HT1080 (cell line): ENCODE measurements around the gene BRICD5. TPM values are rescaled to one million over a fixed set of nuclear protein-coding genes. Genes with fewer than 3 reads are reported as not detected.

Source experiments
- DNase-seq: peaks from one replicate; pipeline ENCODE4 v3.0.0-alpha.2; 2015; ENCODE audit warnings: low read depth
- total RNA-seq: library from RNA; depleted of rRNA; stranded (reverse); fragments of >200 nt; shearing (Covaris generic); gene quantifications from 2 replicates; pipeline ENCODE4 v1.2.3, GENCODE V29; 2014

Gene BRICD5
- total RNA-seq, 1 experiment from 2014 or later, result 2.0 TPM

GRCh38 chr16:2181952-2182351 is 28.7 kb downstream of the BRICD5 start:
- no peak for DNase-seq

GRCh38 chr16:2180962-2181923 is 29.4 kb downstream of the BRICD5 start:
- no peak for DNase-seq

DNA sequence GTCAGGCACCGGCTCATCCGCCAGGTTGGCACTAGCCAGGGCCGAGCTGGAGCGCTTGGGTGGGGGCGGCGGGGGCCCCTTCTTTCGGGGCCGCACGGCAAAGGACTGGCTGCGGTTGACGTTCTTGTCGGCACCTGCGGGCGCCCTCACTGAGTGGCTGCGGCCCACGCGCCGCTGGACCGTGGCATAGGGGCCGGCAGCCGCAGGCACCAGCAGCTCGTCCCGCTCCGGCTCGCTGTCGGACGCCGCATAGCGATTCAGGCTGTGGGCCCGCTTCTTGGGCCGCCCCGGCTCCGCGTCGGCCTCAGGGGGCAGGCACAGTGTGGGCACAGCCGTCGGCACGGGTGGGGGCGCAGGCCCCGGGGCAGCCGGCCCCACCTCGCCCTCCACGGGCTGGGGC is 30.2 kb downstream of the BRICD5 start:
- DNase-seq, result no peak

- DNase-seq, result no peak
These were observed 31.1 kb downstream of the BRICD5 start for GRCh38 chr16:2179576-2179975.

DNA sequence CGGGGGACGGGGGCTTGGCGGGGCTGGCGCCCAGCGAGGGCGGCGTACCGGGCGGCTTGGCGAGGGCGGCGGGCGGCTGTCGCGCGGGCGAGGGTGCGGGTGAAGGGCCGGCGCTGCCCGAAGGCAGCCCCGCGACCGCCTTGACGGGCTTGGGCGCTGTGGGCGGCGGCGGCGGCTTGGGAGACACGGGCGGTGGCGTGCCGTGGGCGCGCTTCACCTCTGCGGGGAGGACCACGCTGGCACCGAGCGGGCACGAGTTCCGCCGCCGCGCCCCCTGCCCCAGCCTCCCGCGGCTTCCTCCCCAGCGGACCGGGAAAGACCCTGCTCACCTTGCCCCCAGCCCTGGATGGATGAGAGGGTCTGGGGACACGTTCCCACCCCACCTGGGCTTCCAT is 31.6 kb downstream of the BRICD5 start:
- DNase-seq, result no peak

DNA sequence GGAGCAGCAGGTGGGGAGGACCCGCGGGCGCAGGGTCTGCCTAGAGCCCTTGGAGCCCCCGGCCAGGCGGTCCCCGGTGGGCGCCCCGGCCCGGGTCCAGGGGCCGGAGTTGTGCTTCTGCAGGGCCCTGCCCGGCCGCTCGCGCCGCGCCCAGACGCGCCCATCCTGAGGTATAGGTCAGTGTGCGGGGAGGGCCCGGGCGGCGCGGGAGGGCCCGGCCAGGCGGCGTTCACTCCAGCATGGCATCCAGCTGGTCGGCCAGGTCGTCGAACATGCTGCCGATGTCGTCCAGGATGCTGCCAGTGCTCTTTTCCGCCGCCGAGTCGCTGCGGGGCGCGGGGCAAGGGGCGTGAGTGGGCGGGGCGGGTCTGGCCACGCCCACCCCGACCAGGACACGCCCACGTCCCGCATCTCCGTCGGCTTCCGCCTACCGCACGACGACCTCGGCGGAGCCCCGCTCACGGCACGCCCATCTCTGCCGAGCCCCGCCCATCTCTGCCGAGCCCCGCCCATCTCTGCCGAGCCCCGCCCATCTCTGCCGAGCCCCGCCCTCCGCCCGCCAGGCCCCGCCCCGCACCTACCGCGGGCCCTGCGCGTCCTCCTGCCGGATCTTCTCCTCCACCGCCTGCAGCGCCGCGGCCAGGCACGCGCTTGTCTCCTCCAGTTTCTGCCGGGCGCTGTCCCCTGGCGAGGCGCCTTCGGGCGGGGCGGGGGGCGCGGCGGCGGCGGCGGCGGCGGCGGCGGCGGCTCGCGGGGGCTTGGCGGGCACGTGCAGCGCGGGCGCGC is 32.1 kb downstream of the BRICD5 start:
- DNase-seq, result no peak

- DNase-seq, result no peak
These were observed 33.1 kb downstream of the BRICD5 start for GRCh38 chr16:2177561-2177960.

DNA sequence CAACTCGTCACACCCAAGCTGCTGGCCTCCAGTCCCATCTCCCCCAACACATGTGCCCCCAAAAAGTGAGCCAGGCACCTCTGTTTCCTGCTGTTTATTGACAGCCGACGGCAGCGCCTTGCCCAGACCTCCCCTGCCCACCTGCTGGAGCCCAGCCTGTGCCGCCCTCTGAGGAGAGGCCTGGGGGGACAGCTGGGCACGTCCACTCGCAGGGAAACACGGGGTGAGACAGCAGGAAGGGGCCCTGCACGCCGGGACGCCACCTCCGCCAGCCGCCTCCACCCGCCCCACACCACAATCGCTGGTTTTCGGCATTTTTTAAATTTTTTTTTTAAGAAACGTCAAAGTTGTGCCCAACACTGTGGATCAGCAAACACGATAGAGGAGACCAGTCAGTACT is 33.6 kb downstream of the BRICD5 start:
- no peak for DNase-seq

DNA sequence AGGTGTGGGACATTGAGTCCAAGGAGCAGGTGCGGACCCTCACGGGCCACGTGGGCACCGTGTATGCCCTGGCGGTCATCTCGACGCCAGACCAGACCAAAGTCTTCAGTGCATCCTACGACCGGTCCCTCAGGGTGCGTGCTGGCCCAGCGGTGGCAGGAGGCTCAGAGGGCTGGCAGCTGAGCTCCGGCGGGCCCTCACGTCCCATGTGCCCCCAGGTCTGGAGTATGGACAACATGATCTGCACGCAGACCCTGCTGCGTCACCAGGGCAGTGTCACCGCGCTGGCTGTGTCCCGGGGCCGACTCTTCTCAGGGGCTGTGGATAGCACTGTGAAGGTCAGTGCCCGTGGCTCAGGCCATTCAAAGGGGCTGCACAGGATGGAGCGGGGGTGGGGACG is 34.6 kb downstream of the BRICD5 start:
- DNase-seq, result no peak

DNA sequence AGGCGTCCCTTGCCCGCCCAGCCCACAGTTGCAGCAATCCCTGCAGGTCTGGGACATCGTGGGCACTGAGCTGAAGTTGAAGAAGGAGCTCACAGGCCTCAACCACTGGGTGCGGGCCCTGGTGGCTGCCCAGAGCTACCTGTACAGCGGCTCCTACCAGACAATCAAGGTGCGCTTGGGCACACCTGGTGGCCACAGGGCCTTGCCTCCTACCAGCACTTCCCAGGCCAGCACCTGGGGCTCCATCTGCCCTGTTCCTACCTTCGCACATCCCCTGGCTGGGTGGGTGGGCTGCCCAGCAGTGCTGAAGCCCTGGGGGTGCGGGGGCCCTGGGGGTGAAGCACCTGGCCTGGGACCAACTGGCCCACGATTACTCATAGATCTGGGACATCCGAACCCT is 35.2 kb downstream of the BRICD5 start:
- no peak for DNase-seq

DNA sequence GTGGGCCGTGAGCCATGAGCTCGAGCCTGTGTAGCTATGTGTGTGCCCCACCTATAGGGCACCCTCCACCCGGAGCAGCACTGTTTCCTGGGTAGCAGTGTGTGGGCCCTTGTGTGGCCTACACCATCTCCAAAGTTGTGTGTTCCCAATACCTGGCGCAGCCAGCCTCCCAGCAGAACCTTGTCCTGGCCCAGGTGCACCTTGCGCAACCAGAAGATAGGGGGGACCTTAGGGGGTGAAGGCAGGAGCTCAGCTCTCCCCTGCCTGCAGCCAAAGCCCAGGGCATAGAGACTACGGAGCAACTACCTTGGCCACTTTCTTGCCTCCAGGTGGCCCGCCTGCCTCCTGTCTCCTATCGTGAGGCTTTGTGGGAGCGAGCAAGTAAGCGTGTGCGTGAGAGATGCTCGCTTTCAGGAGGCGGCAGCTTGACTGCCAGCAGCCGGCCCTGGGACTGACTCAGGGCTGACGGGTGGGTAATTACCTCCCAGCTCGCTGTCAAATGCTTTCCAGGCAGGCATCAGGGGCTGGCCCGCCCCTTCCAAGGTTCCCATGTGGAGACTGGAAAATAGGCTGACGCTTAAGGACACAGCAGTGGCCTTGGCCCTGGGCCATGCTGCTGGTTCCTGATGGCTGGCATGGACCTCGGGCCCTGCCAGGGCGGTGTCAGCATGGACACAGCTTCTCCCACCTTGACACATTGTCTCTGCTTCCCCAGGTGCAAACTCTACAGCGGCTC is 36.1 kb downstream of the BRICD5 start:
- no peak for DNase-seq

GRCh38 chr16:2173916-2174315 is 36.7 kb downstream of the BRICD5 start:
- DNase-seq, result no peak

DNA sequence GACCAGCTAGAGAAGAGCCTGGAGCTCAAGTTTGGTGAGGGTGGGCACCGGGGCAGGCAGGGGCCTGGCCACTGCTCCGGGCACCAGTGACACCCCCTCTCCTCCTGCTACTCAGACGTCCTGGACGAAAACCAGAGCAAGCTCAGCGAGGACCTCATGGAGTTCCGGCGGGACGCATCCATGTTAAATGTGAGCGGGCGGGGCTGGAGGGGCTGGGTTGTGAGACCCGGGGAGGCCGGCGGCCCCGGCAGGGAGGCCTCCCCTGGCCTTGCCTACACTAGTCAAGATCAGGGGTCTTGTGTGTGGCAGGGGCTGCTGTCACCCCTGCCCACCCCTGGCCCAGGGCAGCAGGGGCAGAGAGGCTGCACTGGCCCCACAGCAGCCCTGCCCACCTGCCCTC is 37.3 kb downstream of the BRICD5 start:
- DNase-seq, result no peak

DNA sequence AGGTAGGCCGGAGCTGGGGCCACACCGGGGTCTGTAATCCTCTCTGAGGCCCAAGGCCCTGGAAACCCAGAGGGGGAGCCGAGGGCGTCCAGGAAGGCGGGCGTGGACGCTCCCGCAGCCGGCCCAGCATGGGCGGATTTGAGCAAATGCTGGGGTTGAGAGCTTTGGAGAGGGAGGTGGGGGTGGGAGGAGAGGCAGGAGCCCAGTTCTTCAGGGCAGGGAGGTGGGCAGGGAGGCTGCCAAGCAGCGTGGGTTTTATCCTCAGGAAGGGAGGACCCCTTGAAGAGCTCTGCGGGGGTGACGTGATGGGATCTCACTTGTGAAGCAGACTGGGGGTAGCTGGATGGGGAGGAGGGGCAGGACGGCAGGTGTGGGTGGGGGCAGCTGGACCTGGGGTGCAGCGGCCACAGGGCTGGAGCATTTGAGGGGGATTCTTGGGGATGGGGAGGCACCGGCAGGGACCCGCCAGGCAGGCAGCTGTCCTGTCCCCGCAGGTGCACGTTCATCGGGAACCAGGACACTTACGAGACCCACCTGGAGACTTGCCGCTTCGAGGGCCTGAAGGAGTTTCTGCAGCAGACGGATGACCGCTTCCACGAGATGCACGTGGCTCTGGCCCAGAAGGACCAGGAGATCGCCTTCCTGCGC is 37.9 kb downstream of the BRICD5 start:
- no peak for DNase-seq

- no peak for DNase-seq
These were observed 39.0 kb downstream of the BRICD5 start for GRCh38 chr16:2171601-2172178.

GRCh38 chr16:2170587-2171435 is 39.9 kb downstream of the BRICD5 start:
- no peak for DNase-seq

GRCh38 chr16:2170080-2170479 is 40.6 kb downstream of the BRICD5 start:
- DNase-seq, result no peak

DNA sequence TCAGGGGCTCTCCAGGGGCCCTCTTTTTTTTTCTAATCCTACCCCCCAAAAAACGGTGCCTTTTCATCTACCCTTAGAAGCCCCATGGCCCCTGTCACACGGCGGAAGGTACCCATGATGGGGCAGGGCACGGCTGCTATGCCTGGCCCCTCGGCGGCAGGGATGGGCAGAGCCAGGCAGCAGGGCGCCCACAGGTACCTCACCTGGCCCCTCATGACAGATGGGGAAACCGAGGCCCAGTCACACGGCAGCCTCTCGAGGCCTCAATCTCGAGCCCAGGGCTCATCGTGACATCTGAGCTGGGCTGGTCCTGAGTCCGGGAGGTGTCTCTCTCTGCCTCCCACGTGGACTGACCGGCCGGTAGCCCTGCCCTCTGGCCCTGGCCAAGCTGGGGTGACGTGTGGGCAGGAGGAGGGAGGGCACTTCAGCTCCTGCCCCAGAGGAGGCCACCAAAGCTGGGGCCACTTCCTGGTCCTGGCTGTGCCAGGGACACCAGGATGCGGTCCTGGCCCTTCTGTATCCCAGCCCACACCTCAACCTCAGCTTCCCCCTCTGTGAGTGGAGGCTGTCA is 43.5 kb downstream of the BRICD5 start:
- no peak for DNase-seq

DNA sequence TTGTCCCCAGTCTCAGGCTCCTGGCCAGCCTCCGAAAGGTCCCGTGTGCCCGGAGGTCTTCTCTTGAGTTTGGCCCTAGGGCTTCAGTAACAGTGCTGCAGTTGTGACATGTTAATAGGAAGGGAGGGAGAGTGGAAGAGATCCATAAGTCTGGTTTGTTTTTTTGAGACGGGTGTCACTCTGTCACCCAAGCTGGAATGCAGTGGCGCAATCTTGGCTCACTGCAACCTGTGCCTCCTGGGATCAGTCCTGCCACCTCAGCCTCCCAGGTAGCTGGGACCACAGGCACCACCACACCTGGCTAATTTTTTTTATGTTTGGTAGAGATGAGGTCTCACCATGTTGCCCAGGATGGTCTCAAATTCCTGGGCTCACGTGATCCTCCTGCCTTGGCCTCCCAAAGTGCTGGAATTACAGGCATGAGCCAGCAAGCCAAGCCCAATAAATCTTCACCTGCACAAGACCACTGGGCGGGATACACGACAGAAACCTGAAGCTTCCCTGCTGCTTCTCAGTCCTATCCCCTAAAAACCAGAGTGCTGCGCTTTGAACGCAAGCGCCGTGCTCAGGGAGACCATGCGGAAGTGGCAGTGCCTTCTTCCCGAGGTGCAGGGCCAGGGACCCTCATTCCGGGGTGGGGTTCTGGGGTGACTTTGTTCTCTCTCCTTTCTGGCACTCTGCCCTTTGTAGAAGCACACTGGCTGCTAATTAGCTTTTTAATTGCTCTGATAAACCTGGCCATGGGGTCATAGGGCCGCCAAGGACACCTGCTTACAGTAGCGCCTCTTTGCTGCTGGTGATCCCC is 44.2 kb downstream of the BRICD5 start:
- no peak for DNase-seq
